ENCODE data around the gene PLEKHO2.

DNA sequence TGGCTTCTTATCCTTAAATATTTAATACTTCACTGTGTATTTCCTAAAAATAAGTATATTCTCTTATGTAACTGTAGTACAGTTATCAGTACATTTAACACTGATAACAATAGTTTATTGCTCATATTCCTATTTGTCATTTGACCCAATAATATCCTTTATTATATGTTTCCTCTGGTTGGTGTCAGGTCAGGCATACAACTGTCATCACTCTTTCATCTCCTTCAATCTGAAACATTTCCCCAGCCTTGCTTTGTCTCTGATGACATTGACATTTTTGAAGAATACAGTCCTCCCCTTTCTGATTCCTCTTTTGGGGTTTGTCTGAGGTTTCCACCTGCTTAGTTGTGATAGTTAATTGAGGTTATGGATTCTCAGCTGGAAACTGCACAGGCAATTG is 27.8 kb downstream of the PLEKHO2 start:
- TF ChIP-seq, protein P1, sequence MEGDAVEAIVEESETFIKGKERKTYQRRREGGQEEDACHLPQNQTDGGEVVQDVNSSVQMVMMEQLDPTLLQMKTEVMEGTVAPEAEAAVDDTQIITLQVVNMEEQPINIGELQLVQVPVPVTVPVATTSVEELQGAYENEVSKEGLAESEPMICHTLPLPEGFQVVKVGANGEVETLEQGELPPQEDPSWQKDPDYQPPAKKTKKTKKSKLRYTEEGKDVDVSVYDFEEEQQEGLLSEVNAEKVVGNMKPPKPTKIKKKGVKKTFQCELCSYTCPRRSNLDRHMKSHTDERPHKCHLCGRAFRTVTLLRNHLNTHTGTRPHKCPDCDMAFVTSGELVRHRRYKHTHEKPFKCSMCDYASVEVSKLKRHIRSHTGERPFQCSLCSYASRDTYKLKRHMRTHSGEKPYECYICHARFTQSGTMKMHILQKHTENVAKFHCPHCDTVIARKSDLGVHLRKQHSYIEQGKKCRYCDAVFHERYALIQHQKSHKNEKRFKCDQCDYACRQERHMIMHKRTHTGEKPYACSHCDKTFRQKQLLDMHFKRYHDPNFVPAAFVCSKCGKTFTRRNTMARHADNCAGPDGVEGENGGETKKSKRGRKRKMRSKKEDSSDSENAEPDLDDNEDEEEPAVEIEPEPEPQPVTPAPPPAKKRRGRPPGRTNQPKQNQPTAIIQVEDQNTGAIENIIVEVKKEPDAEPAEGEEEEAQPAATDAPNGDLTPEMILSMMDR (IDR thresholded peaks at IDR 0.05): no peak
- no peak for TF ChIP-seq POLR2A (IDR thresholded peaks at IDR 0.05)

Data from Peyer's patch (tissue), 4 donors.